Activated naive CD8-positive, alpha-beta T cell (primary cell): ENCODE results near the gene MEGF9.
"Not testable (repeated sequence)": the region's sequence is repeated elsewhere in the genome, so short reads cannot be mapped to it uniquely, and the experiment has no call there.

Experiments
- H3K27ac Mint-ChIP-seq: one replicate; pipeline ENCODE4 v1.8.0; 2021; ENCODE audit warnings: mixed read lengths
- H3K27me3 Mint-ChIP-seq: one replicate; pipeline ENCODE4 v1.8.0; 2021; ENCODE audit warnings: mixed read lengths
- H3K36me3 Mint-ChIP-seq: one replicate; pipeline ENCODE4 v1.8.0; 2021; ENCODE audit warnings: mixed read lengths
- H3K4me1 Mint-ChIP-seq: one replicate; pipeline ENCODE4 v1.8.0; 2021; ENCODE audit warnings: low read depth, mixed read lengths
- H3K4me3 Mint-ChIP-seq: one replicate; pipeline ENCODE4 v1.8.0; 2021; ENCODE audit warnings: mild to moderate bottlenecking, mixed read lengths
- H3K9me3 Mint-ChIP-seq: one replicate; pipeline ENCODE4 v1.8.0; 2021; ENCODE audit warnings: low read depth, mixed read lengths

Gene MEGF9

GRCh38 chr9:120552210-120552704 lies 162.0 kb downstream of the MEGF9 start:
- not testable (repeated sequence) for H3K4me1 Mint-ChIP-seq, H3K27ac Mint-ChIP-seq, H3K27me3 Mint-ChIP-seq, H3K9me3 Mint-ChIP-seq, H3K4me3 Mint-ChIP-seq
- peaks cover 24% of the 10 kb centered on the region for H3K36me3 Mint-ChIP-seq
